ENCODE results near the gene CXXC1. TPM values are rescaled to one million over a fixed set of nuclear protein-coding genes. Genes with fewer than 3 reads are reported as not detected.

CXXC1 gene
- total RNA-seq, 1 donor from 2014 or later: 50.6 TPM

DNA sequence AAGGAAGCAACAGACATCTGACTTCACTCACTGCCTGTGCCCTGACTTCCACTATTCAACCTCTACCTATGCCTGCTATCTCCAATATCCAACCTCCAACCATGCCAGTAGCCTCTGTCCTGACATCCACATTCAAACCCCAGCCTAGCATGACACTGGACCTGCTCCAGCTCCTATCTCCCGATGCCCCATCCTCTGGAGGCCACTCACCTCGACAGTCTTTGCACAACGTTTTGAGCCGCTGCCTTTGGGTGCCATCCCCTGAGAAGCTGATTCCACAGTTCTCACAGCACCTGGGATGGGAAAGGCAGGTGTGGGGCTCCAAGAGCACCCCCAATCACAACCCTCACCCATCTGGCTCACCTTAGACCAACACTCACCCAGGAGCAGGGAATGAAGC lies 11.0 kb downstream of the CXXC1 start:
- H3K9me3 Mint-ChIP-seq (ENCODE audit: unreplicated experiment): no peaks in the 10 kb centered on the region
- no peak for DNase-seq (ENCODE audit: low read depth)
- peaks cover 32% of the 10 kb centered on the region for H3K36me3 Mint-ChIP-seq (ENCODE audit: low read depth, unreplicated experiment)
- H3K27me3 ChIP-seq (ENCODE audit: insufficient read depth, low read length): no peaks in the 10 kb centered on the region
- peaks cover 16% of the 10 kb centered on the region for H3K4me1 Mint-ChIP-seq (ENCODE audit: low read depth, unreplicated experiment)
- H3K4me3 Mint-ChIP-seq (ENCODE audit: unreplicated experiment): no peak overlapping the region
- H3K27ac Mint-ChIP-seq (ENCODE audit: unreplicated experiment): peak overlapping the region; percentile 18
- no peaks in the 10 kb centered on the region for H3K27me3 Mint-ChIP-seq (ENCODE audit: low read depth, unreplicated experiment)
- H2AFZ ChIP-seq (ENCODE audit: low read depth, low read length): no peak overlapping the region
- peaks cover 49% of the 10 kb centered on the region for H4K20me1 ChIP-seq (ENCODE audit: insufficient read depth, low read length)
- no peak for TF ChIP-seq EZH2 (IDR thresholded peaks at IDR 0.05; ENCODE audit: insufficient read depth, low read length)
- TF ChIP-seq CTCF (IDR thresholded peaks at IDR 0.05; ENCODE audit: insufficient read depth, low read depth, low read length): no peak
- H3K4me1 ChIP-seq (ENCODE audit: insufficient read depth, low read length): peaks cover 22% of the 10 kb centered on the region
- no peak overlapping the region for H3K9ac ChIP-seq (ENCODE audit: low read length)
- peaks cover 50% of the 10 kb centered on the region for H3K36me3 ChIP-seq (ENCODE audit: insufficient read depth, low read length)
- no peaks in the 10 kb centered on the region for H3K9me3 ChIP-seq (ENCODE audit: insufficient read depth, low read depth, low read length)
- H3K79me2 ChIP-seq (ENCODE audit: insufficient read depth, low read length): peaks cover 51% of the 10 kb centered on the region
- no peak overlapping the region for H3K27ac ChIP-seq (ENCODE audit: low read depth, low read length)
- no peak for FAIRE-seq
- no peak overlapping the region for H3K4me2 ChIP-seq (ENCODE audit: low read length)
- H3K4me3 ChIP-seq (ENCODE audit: insufficient read depth, low read depth, low read length): no peak overlapping the region

DNA sequence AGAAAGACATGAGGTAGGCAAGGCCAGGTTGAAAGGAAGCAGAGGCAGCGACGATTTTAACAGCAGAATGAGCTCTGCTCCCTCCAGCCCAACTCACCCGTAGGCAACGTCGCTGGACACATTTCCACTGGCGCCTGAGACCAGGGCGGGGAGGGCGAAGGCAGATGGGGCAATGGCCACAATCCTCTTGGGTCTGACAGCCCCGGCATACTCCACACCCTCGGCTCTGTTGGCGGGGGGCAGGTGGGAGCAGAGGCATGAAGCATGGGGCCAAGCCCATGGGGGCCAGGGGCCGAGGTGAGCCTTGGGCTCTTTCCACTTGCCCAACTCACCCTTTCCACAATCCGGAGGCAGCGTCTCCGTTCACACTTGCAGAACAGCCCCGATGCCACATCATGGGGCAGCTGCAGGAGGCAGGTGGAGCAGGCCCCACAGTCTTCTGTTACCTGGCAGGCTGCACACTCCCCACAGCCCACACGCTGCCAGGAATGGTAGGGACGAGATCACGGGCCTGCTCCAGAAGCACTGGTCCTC lies 11.9 kb downstream of the CXXC1 start:
- H3K4me3 Mint-ChIP-seq (ENCODE audit: unreplicated experiment): peak overlapping the region; percentile 50
- Histone ChIP-seq H3K79me2 (ENCODE audit: insufficient read depth, low read length) (peaks cover 45% of the 10 kb centered on the region), H3K27ac (ENCODE audit: low read depth, low read length) (no peak overlapping the region), H3K4me3 (ENCODE audit: insufficient read depth, low read depth, low read length) (no peak overlapping the region), H3K4me2 (ENCODE audit: low read length) (no peak overlapping the region), H3K27me3 (ENCODE audit: insufficient read depth, low read length) (no peaks in the 10 kb centered on the region), H4K20me1 (ENCODE audit: insufficient read depth, low read length) (peaks cover 50% of the 10 kb centered on the region), H3K36me3 (ENCODE audit: insufficient read depth, low read length) (peaks cover 56% of the 10 kb centered on the region), H2AFZ (ENCODE audit: low read depth, low read length) (no peak overlapping the region), H3K9me3 (ENCODE audit: insufficient read depth, low read depth, low read length) (no peaks in the 10 kb centered on the region), H3K9ac (ENCODE audit: low read length) (no peak overlapping the region), H3K4me1 (ENCODE audit: insufficient read depth, low read length) (peaks cover 19% of the 10 kb centered on the region)
- peaks cover 32% of the 10 kb centered on the region for H3K36me3 Mint-ChIP-seq (ENCODE audit: low read depth, unreplicated experiment)
- TF ChIP-seq EZH2 (IDR thresholded peaks at IDR 0.05; ENCODE audit: insufficient read depth, low read length): no peak
- peaks cover 16% of the 10 kb centered on the region for H3K4me1 Mint-ChIP-seq (ENCODE audit: low read depth, unreplicated experiment)
- FAIRE-seq (no peak), DNase-seq (ENCODE audit: low read depth) (no peak)
- no peaks in the 10 kb centered on the region for H3K27me3 Mint-ChIP-seq (ENCODE audit: low read depth, unreplicated experiment)
- no peaks in the 10 kb centered on the region for H3K9me3 Mint-ChIP-seq (ENCODE audit: unreplicated experiment)
- no peak overlapping the region for H3K27ac Mint-ChIP-seq (ENCODE audit: unreplicated experiment)

DNA sequence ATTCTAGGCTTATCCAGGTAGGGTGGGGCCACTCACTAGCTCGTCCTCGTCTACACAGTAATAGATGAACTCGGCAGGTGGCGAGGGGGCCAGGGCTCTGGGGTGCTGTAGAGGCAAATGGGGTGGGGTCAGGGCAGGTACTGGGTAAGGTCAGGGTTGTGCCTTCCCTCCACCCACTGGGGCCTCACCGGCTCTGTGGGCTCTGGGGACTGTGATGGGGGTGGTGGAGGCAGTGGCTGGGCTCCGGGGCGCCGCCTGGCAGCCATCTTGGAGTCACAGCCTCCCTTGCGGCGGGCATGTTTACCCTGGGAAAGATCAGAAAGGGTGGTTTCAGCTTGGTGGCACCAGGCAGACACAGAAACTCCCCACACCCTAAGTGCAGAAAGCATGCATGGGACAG lies 12.6 kb downstream of the CXXC1 start:
- no peak overlapping the region for H3K4me2 ChIP-seq (ENCODE audit: low read length)
- peaks cover 38% of the 10 kb centered on the region for H3K79me2 ChIP-seq (ENCODE audit: insufficient read depth, low read length)
- Mint-ChIP-seq H3K36me3 (ENCODE audit: low read depth, unreplicated experiment) (peaks cover 32% of the 10 kb centered on the region), H3K27ac (ENCODE audit: unreplicated experiment) (no peak overlapping the region), H3K4me1 (ENCODE audit: low read depth, unreplicated experiment) (peaks cover 12% of the 10 kb centered on the region), H3K27me3 (ENCODE audit: low read depth, unreplicated experiment) (no peaks in the 10 kb centered on the region), H3K4me3 (ENCODE audit: unreplicated experiment) (no peak overlapping the region), H3K9me3 (ENCODE audit: unreplicated experiment) (no peaks in the 10 kb centered on the region)
- no peaks in the 10 kb centered on the region for H3K27me3 ChIP-seq (ENCODE audit: insufficient read depth, low read length)
- DNase-seq (ENCODE audit: low read depth) (no peak), FAIRE-seq (no peak)
- TF ChIP-seq EZH2 (IDR thresholded peaks at IDR 0.05; ENCODE audit: insufficient read depth, low read length) (no peak), CTCF (IDR thresholded peaks at IDR 0.05; ENCODE audit: insufficient read depth, low read depth, low read length) (no peak)
- no peak overlapping the region for H3K9ac ChIP-seq (ENCODE audit: low read length)
- no peak overlapping the region for H3K27ac ChIP-seq (ENCODE audit: low read depth, low read length)
- H3K9me3 ChIP-seq (ENCODE audit: insufficient read depth, low read depth, low read length): no peaks in the 10 kb centered on the region
- H3K36me3 ChIP-seq (ENCODE audit: insufficient read depth, low read length): peaks cover 58% of the 10 kb centered on the region
- H4K20me1 ChIP-seq (ENCODE audit: insufficient read depth, low read length): peaks cover 44% of the 10 kb centered on the region
- H3K4me3 ChIP-seq (ENCODE audit: insufficient read depth, low read depth, low read length): no peak overlapping the region
- no peak overlapping the region for H2AFZ ChIP-seq (ENCODE audit: low read depth, low read length)
- H3K4me1 ChIP-seq (ENCODE audit: insufficient read depth, low read length): peaks cover 13% of the 10 kb centered on the region

Measured in astrocyte (in vitro differentiated cells and primary cell).